AG09319 (cell line): ENCODE measurements around the gene XPR1.
A peak's percentile ranks its signal among the peaks of the same experiment; 100 is the strongest.

Source experiments
- DNase-seq: peaks from one replicate; pipeline ENCODE4 v3.0.0-alpha.2; 2010; ENCODE audit warnings: low read depth; ENCODE audit errors: extremely low read depth
- CTCF ChIP-seq: IDR thresholded peaks from 2 replicates; pipeline ENCODE4 v1.5.1; 2011; ENCODE audit warnings: low read depth, mild to moderate bottlenecking, inconsistent platforms, low read length, moderate library complexity

The XPR1 gene

GRCh38 chr1:180916012-180916770, 284.4 kb downstream of the XPR1 start:
- no peak for DNase-seq
- no peak for TF ChIP-seq CTCF

- no peak for DNase-seq
- TF ChIP-seq CTCF = no peak
Measured at GRCh38 chr1:180916771-180917170, 284.9 kb downstream of the XPR1 start.

- no peak for DNase-seq
Measured at GRCh38 chr1:180917306-180918065, 285.7 kb downstream of the XPR1 start.

GRCh38 chr1:180918519-180918918, 286.7 kb downstream of the XPR1 start:
- TF ChIP-seq CTCF = no peak
- no peak for DNase-seq

More at GRCh38 chr1:180917306-180918065, 285.7 kb downstream of the XPR1 start:
- peak; percentile 26 for TF ChIP-seq CTCF

GRCh38 chr1:180919183-180919700, 287.4 kb downstream of the XPR1 start:
- no peak for DNase-seq
- TF ChIP-seq CTCF = no peak

- no peak for DNase-seq
- no peak for TF ChIP-seq CTCF
Measured at GRCh38 chr1:180920193-180920592, 288.4 kb downstream of the XPR1 start.

GRCh38 chr1:180920702-180921101, 288.9 kb downstream of the XPR1 start:
- peak; percentile 22 for TF ChIP-seq CTCF
- no peak for DNase-seq
